ENCODE data around the gene ABCA5.

DNA sequence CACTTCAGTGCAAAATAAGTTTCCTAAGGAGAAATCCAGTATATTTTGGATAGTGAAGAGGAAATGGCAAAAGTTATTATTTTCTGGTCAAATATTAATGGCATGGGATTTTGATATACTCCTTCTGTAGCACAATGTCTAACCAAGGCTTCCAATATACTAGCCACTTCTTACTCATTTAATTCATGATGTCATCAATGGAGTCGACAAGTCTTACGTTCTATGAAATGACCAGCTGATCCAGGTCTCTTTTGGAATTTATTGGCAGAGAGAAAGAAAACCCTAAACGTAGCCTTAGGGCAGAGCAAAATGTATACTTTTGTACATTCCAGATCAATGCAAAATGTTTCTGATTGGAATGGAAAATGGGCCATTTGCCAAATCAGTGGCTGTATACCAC, 90.0 kb downstream of the ABCA5 start:
- TF ChIP-seq RAD21 (IDR thresholded peaks at IDR 0.05; ENCODE audit: low read depth) = no peak
- TF ChIP-seq TAF1 (IDR thresholded peaks at IDR 0.05; ENCODE audit: low read depth) = no peak
- TF ChIP-seq EGR1 (IDR thresholded peaks at IDR 0.05) = no peak
